HG03571 (cell line): ENCODE results near the gene SLC7A8.

Experiments used
- ATAC-seq: cut with Tn5 transposase; IDR thresholded peaks from one replicate; pipeline ENCODE4 v1.9.1; 2021; ENCODE audit not compliant: unreplicated experiment

Gene SLC7A8

DNA sequence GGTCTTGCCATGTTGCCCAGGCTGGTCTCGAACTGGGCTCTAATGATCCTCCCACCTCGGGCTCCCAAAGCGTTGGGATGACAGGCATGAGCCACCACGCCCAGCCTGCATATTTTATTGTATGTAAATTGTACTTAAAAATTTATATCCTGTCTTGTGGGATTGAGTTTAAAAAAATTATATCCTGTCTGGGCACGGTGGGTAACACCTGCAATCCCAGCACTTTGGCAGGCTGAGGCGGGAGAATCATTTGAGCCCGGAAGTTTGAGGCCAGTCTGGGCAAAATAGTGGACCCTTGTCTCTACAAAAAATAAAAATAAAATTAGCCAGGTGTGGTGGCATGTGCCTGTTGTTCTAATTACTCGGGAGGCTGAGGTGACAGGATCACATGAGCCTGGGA is 50.5 kb downstream of the SLC7A8 start:
- no peak for ATAC-seq

DNA sequence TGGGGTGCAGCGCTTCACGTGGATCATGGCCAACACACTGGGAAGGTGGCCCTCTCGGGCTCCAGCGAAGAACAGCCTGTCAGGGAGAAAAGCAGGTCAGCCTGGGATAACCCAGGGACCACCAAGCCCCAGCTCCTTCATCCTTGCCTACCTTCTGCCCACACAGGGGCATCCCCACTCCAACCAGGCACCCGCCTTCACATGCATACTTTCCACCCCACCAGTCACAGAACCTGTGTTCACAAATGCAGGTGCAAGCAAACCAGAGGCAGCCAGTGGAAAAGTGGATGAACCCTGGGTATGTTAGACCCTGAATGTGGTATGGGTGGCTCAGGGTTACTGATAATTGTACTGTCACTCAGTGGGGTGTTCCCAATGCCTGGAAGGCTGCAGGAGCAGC is 52.0 kb downstream of the SLC7A8 start:
- no peak for ATAC-seq

DNA sequence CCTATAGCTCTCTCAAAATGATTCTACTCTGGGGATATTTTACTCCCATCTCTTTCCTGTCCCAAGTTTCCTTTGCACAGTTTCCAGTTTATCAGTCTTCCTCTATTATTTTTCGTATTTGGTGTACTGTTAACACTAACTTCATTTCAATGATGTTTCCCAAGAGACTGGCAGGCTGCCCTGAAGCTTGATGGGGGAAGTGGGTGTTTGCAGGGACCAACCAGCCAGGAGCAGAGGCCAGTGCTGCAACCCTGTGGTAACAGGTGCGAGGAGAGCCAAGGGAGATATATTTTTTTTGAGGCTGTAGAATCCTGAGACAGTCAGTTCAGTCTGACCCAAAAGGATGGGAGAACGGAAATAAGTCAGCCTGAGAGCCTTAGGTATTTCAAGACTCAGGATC is 52.6 kb downstream of the SLC7A8 start:
- no peak for ATAC-seq

DNA sequence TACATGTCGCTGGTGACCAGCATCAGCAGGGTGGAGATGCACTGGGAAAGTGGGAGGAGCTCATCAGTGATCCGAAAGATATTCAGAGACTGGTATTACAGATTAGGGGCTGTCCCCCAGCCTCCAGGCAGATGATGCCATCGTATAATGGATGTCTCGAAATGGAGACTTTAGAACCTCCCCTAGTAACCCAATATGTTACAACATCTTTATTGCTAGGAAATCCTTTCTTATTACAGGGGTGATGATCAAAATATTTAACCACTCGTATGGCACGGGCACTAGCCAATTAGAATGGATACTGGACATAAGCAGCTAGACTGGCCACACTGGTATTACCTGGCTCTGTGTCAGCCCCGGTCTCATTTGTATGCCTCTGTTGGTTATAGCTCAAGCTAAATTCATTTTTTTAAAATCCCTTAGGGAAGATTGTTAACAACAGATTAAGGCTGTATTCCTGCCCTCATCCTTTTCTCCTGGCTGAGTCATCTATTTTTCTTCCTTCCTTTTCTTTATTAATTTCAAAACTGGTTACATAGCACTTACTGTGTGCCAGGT is 53.6 kb downstream of the SLC7A8 start:
- ATAC-seq, result no peak

DNA sequence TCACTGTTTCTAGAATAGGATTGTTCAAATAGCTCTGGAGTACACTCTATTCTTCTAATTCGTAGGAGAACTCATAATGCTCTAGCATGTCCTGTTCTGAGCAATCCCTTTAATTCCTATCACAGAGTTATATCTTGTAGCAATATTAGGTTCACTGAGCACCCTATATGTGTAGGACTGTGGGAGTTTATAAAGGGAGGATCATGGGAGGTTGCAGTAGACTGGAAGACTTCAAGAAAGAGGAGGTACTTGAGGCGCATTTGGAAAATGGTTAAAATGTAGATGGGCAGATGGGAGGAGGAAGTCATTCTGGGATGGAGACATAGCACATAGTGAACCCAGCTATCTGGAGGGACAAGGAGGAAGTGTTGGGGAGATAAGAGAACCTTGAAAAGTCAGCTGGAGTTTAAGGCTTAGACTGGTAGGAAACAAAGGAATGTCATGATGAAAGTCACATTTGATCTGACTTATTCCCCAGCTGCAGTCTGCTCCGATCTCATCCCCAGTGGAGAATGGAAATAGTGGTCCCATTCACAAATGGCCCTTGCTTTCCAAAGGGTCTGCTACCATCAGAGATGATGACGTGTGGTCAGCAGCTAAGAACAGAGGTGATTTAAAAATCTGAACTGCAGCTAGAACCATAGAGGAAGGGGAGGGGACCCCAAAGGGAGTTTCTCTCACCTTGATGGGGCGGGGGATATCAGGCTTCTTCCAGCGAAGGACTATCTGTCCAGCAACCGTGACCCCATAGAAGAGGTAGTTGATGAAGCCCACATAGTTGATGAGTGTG is 54.3 kb downstream of the SLC7A8 start:
- no peak for ATAC-seq

DNA sequence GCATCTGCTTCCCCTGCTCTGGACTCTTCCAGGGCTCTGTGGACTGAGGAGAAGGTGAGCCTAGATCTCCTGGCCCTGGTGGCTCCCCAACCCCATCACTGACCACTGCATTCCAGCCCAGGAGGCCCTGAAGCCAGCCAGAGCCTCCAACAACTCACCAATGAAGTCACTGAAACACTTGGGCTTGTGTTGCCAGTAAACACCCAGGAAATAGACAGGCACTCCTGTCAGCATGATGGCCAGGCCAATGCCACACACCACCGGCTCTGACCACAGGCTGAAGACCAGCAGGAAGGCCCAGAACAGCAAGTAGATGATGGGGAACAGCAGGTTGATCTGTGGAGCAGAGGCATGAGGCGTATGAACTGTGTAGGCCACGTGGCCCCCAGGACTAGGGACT is 55.6 kb downstream of the SLC7A8 start:
- ATAC-seq, result no peak

DNA sequence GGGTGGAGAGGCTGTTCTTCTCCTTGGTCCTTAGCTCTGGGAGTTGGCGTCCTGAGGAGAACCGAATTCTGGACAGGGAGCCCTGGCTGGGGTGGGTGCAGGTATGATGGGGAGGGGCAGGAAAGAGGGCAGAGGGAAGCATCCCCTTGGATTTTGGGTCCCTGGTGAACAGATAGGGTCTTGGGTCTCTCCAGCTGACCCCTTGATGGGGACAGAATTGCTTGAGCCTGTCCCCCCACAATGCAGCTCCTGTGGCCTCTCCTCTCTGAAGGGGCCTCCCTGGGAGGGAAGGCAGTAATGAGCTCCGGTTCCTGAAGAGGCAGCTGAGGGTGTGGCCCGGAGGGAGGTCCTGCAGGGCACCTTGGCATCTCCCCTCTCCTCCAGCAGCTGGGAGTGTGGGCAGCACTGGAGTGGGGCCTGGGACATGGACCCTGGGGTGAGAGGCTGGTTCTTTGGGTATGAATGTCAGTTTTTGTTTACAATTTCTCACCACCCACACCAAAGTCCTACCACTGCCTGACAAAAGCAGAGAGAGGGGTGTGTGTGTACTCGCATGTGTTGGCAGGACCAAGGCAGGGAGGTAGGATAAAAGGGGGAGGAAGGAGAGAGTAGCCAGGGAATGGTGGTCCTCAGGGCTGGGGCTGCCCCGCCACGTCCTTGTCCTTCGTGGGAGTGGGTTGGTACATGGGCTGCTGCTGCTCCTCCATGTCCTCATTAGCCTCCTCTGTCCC is 56.7 kb downstream of the SLC7A8 start:
- ATAC-seq, result no peak

DNA sequence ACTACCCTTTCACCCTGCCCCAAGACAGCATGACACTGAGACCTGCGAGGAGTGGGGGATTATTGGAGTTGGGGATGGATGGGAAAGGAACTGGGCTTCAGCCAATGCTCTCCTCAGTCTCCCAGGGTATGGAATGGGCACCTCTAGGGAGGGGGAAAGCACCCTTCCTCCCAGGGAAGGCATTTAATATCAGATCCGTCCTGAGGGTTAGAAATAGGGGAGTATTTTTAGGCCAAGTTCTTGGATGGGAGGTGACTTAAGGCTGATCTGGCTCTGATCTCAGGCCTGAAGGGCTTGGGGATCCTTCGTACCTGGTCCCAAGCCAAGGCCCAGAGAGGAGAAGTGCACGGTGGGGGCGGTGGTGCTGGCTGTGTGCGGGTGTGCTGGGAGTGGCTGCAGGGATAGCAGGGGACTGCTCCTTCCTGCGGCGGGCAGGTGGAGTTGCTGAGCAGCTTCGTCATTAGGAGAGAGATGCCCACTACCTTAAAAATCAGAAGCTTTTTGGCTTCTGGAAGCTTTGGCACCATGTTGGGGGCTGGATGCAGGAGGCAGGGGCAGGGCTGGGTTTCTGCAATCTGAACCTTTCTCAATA is 57.4 kb downstream of the SLC7A8 start:
- no peak for ATAC-seq

DNA sequence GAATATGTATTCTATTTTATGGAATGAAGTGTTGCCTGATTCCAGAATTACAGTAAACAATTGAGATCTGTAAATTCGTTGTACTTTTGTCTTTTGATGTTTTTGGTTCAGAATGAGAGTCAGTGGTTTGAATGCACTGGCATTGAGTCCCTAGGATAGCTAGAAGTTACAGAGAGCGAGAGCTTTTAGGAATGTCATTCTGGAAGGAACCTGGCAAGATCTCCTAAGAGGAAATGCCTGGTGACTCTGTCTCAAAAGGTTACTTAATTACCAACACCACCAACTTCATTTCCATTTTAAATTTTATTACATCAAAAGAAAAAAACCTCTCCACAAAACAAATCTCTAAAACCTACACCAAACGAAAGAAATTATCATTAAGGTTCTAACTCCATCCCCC is 58.4 kb downstream of the SLC7A8 start:
- no peak for ATAC-seq

DNA sequence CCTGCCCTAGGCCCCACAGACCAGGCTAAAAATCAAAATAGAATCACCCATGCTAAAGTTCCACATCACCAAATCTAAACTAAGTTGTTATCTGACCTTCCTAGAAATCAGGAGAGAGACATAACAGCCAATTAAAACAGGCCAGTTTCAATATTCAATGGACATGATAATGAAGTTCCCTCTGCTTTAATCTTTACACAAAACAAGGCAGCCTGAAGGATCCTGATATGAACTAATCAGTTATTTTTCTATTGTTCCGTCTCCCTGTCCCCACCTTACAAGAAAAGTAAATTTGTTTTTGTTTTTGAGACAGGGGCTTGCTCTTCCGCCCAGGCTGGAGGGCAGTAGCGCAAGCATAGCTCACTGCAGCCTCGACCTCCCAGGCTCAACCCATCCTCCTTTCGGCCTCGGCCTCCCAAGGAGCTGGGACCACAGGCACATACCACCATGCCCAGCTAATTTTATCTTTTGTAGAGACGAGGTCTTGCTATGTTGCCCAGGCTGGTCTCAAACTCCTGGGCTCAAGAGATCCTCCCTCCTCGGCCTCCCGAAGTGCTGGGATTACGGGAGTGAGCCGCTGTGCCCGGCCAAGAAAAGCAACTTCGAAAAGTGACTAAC is 59.0 kb downstream of the SLC7A8 start:
- no peak for ATAC-seq

DNA sequence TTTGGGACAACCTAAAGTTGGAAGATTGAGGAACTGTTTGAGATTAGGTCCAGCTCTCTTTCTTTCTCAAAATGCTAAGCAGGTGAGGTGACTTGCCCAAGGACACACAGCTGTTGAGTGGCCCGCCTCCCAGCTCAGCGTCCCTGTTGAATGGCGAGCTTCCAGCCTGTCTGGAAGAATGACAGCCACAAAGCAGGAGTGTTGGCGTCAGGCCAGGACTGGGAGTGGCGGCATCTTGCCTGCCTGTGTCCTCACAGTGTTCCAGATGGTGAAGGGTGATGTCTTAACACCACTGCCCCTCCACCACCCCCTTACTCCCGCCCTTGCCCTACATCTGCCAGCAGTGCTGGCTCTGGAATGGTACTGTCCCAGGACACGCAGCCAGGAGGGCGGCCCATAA is 60.0 kb downstream of the SLC7A8 start:
- no peak for ATAC-seq

DNA sequence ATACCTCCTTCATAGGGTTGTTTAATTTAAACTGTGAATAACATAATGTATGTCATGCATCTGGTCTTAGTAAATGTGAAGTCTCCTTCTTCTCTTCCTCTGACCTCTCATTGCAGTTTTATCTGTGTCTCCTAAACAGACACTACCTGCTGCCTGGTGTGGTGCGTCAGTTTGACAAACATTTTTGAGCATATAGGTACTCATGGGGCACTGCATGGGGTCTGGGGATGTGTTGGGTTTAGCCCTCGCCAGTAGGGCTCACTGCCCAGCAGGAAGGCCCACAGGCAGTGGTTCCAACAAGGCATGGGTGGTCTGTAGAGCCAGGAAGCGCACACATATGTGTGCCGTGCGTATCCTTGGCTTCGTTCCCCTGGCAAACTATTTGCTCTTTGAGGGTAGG is 61.4 kb downstream of the SLC7A8 start:
- ATAC-seq, result no peak

DNA sequence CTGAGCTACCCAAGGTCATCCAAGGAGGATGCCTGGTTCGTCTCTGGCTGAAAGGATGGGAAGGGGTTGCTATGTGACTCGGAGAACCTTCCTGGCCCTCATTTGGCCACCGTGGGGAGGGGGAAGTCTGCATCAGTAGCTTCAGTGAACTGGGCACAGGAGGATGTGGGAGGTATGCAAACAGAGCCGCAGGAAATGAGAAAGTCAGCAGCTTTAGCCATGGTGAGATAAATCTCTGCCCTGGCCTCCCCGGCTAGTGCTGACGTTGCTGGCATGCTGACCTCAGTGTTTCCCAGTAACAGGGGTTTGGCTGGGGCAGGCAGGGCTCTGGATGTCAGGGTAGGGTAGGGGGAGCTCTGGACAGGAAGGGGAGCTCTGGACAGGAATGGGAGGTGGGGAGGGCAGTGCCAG is 62.1 kb downstream of the SLC7A8 start:
- no peak for ATAC-seq

DNA sequence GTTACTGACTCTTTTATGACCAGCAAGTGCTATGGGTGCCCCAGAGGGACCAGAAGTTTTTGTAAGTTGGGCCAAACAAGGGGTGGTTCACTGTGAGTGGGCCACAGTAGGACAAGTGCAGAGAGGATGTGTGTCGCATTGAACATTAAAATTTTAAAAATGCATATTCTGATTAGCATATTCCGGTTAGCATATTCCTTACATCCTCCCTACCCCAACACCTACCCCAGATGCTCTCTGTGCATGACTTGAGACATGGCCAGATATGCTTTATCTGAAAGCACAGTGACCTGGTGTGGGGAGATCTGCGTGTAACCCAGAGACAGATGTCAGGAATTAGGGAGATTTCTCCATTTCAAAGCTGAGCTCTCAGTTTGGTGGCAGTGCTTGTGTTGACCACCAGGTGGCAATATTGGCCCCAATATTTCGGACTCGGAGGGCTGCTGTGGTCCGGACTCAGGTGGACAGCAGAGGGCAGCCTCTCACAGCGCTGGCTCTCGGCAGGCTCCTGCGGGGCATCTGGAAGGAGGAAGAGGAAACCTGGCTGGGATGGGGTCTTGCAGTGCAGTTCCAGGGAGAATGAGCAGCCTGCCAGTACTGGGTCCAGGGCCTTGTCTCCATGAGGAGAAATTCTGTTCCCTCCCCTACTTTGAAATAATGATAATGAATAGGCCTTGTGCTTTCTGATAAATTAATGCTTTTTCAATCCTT is 62.8 kb downstream of the SLC7A8 start:
- peak; percentile 66 for ATAC-seq

DNA sequence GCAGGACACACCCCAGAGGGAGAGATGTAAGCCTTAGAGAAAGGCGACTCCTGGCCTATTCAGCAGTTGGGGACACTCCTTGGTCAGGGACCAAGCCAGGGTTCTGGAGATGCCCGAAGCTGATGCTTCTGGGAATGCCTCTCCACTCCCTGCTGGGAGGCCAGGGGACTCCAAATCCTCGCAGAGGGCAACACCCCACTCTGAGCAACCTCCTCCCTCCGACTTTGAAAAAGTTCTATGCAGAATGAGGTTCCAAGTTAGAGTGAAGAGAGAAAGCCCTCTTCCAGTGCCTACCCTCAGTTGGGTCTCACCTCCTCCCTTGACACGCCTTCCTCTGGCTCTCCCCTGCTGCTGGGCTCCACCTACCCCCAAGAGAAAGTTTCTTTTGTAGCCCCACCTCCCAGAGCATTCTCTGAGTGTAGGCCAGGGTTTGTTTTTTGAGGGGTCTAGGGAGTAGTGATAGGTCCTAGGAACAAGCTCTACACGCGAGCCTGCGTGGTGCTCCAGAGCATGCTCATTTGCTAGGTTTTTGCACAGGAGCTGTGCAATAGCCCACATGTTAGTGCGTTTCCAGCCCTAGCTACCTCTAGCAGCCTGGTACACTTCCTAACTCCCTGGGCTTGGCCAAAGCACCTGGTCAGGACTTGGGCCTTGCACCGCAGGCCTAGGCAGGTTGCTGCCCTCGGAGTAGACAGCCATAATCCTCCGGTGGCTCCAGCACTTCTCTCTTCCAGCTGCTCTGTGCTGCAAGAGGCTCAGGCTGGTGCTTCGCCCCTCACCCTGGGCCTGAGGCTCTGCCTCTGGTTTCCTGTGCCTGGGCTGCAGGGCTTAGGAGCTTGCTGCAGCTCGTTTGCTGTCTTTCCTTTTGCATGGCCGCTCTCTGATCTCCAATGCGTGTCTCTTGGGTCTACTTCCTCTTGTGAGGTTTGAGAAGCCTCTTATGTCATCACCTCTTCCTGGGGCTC is 63.8 kb downstream of the SLC7A8 start:
- no peak for ATAC-seq

DNA sequence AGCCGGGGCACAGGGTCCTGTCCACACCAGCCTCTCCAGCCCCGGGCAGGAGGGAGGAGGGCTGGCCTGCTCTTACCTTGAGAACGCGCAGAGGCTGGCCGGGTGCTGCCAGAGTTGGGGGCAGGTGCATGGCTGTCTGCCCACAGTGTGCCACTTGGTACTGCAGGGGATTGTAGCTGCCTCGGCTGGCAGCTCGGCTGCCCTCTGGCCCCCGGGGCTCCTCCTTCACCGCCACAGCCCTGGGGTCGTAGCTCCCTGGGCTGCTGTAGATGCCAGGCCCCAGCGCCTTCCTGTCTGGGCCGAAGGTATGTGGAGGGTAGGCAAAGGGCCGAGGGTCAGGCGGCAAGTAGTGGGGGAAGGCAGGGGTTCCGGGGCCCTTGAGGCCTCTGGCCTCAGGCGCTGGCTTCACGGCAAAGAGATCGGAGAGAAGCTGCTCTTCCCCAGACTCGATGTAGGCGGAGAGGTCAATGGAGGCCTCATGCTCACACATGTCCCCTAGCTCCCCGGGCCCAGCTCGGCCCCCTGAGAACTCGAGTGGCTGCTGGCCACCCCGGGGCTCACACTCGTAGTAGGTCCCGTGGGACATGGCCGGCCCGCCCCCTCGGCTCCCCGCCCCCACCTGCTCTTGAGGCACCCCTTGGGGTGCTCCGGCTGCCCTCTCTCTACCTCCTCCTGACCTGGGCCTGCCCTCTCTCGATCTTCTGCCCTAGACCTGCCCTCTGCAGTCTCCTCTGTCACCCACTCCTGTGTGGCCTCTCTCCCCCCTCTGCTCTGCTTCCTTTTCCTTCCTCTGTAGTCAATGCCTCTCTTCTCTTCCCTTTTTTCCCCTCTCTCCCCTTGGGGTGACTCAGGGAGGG is 64.7 kb downstream of the SLC7A8 start, which contains the start of gene CEBPE:
Gene CEBPE, minus strand, starts transcription at position 750 of the 857 bp plus-strand sequence. Its CDS starts 164 bp downstream, at position 586.
- no peak for ATAC-seq

DNA sequence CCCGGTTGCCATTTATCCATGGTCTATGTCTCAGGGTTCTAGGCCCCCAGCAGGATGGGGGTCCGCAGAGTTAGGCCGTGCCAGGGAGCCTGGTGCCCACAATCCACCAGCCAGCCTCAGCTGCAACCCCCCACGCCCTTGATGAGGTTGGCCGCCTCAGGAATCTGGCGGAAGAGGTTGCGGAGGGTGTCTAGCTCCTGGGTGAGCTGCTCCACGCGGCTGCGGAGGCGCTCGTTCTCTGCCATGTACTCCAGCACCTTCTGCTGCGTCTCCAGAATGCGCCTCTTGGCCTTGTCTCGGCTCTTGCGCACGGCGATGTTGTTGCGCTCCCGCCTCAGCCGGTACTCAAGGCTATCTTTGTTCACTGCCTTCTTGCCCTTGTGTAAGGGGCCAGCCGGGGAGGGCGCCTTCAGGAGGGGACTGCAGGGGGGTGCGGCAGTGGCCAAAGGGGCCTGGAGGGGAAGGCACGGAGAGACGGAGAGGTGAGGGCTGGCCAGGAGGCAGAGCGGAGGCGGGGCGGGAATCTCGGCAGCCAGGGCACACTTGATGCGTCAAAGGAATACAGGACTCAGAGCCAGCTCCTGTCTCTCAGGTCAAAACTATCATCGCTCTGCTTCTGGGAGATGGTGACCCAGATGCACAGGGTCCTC is 66.0 kb downstream of the SLC7A8 start:
- ATAC-seq, result no peak

DNA sequence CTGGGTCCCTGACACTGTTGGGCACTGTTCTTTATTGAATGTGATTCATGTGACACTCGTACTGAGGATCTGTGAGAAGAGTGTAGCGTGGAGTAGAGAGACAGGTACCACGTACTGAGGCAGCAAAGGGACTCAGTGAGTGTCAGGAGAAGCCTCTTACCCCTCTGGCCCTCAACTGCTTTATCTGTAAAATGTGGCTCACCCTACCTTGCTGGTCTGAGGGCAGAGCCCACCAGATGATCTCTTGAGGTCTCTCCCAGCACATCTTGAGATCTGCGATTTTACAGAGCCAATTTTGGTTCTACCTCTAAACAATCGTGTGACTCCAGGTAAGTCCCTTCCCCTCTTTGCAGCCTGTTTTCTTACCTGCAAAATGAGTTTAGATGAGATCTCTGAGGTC is 67.5 kb downstream of the SLC7A8 start:
- ATAC-seq, result no peak
